Keratinocyte (primary cell): ENCODE data around the gene KTI12. TPM values are rescaled to one million over a fixed set of nuclear protein-coding genes. Genes with fewer than 3 reads are reported as not detected.

Experiments
- DNase-seq: peaks from one replicate; pipeline ENCODE4 v3.0.0-alpha.2; 2011; ENCODE audit warnings: low read depth, missing footprints, low spot score
- FAIRE-seq: peaks from 2 replicates; lab custom pipeline; 2011; peaks lifted over from hg19 to GRCh38; lab: Jason Lieb, UNC
- H2AFZ ChIP-seq: 2 replicates; pipeline ENCODE4 v1.6.0; 2012; ENCODE audit warnings: low read length, control low read depth, inconsistent platforms; ENCODE audit not compliant: control insufficient read depth
- H3K27ac ChIP-seq: 2 replicates; pipeline ENCODE4 v1.5.1; 2011; ENCODE audit warnings: low read length; ENCODE audit not compliant: control insufficient read depth, insufficient read depth
- H3K27me3 ChIP-seq: 3 replicates; pipeline ENCODE4 v1.6.0; 2011; ENCODE audit warnings: low read length; ENCODE audit not compliant: control insufficient read depth, insufficient read depth; ENCODE audit errors: extremely low read depth
- H3K36me3 ChIP-seq, 2 experiments: 2 replicates in 1 of 2; 3 replicates in 1 of 2; pipeline ENCODE4 v1.5.1; 2011; ENCODE audit warnings: low read length in 2 of 2, mild to moderate bottlenecking in 1 of 2; ENCODE audit not compliant: control insufficient read depth in 2 of 2, insufficient read depth in 2 of 2; ENCODE audit errors: extremely low read depth in 1 of 2
- H3K4me1 ChIP-seq: 3 replicates; pipeline ENCODE4 v1.5.1; 2011; ENCODE audit warnings: low read length; ENCODE audit not compliant: control insufficient read depth, insufficient read depth; ENCODE audit errors: extremely low read depth
- H3K4me2 ChIP-seq: 3 replicates; pipeline ENCODE4 v1.6.0; 2011; ENCODE audit warnings: low read depth, low read length; ENCODE audit not compliant: control insufficient read depth, insufficient read depth; ENCODE audit errors: extremely low read depth
- H3K4me3 ChIP-seq, 3 experiments: fragments of 200-600 bp in 1 of 3; sonication (generic) in 1 of 3; 2 replicates in 2 of 3; 3 replicates in 1 of 3; pipeline ENCODE4 v1.5.1; 2011 to 2016; ENCODE audit warnings: low read length in 3 of 3, mild to moderate bottlenecking in 3 of 3, control low read depth in 2 of 3, inconsistent platforms in 1 of 3, low read depth in 1 of 3, mixed read lengths in 1 of 3, mixed run types in 1 of 3, moderate library complexity in 1 of 3; ENCODE audit not compliant: control insufficient read depth in 2 of 3, insufficient read depth in 2 of 3; ENCODE audit errors: extremely low read depth in 1 of 3
- H3K79me2 ChIP-seq: 2 replicates; pipeline ENCODE4 v1.6.0; 2012; ENCODE audit warnings: low read length; ENCODE audit not compliant: control insufficient read depth, insufficient read depth
- H3K9ac ChIP-seq: 3 replicates; pipeline ENCODE4 v1.6.0; 2011; ENCODE audit warnings: low read length; ENCODE audit not compliant: control insufficient read depth, insufficient read depth; ENCODE audit errors: extremely low read depth
- H3K9me1 ChIP-seq: 3 replicates; pipeline ENCODE4 v1.6.0; 2011; ENCODE audit warnings: low read length; ENCODE audit not compliant: control insufficient read depth, insufficient read depth; ENCODE audit errors: extremely low read depth
- H3K9me3 ChIP-seq: 2 replicates; pipeline ENCODE4 v1.5.1; 2012; ENCODE audit warnings: low read depth, low read length; ENCODE audit not compliant: control insufficient read depth
- H4K20me1 ChIP-seq: 3 replicates; pipeline ENCODE4 v1.6.0; 2011; ENCODE audit warnings: low read length; ENCODE audit not compliant: control insufficient read depth, insufficient read depth; ENCODE audit errors: extremely low read depth
- EZH2 ChIP-seq: IDR thresholded peaks from one replicate; pipeline ENCODE4 v1.6.1; 2012; ENCODE audit warnings: inconsistent platforms, mild to moderate bottlenecking, low read length, moderate library complexity
- dilution Hi-C: fragments of 300-500 bp; cut with MboI; formaldehyde crosslinking; loops from one replicate; pipeline ENCODE4 v1.7.0; 2020; ENCODE audit warnings: low sequenced_read_pairs; ENCODE audit not compliant: extremely low pct_ligation_motif_present
- polyA plus RNA-seq, 5 experiments: library from polyadenylated mRNA; depleted of rRNA in 3 of 5; stranded (reverse) in 3 of 5; stranded (forward) in 1 of 5; unstranded in 1 of 5; fragments of >200 nt; gene quantifications; 1 replicate in 1 of 5; 2 replicates in 3 of 5; 3 replicates in 1 of 5; pipeline versions ENCODE4 v1.2.1 to v1.2.3, GENCODE V29; 2011 to 2012; ENCODE audit warnings: missing spikeins in 2 of 5, low read depth in 1 of 5, low replicate concordance in 1 of 5
- TF ChIP-seq, protein P1 (sequence below), 3 experiments: IDR thresholded peaks in 1 of 3; conservative IDR thresholded peaks in 1 of 3; optimal IDR thresholded peaks in 1 of 3; 2 replicates in 2 of 3; 3 replicates in 1 of 3; pipeline versions ENCODE3 to v1.5.1; 2011; ENCODE audit warnings: low read length in 3 of 3, mild to moderate bottlenecking in 3 of 3, moderate library complexity in 2 of 3, control low read depth in 1 of 3, inconsistent platforms in 1 of 3; ENCODE audit not compliant: insufficient read depth in 2 of 3; ENCODE audit errors: extremely low read depth in 1 of 3

The KTI12 gene
- polyA plus RNA-seq, 1 donor (not counting 4 experiments of a cell fraction or from before 2014, with no cell fraction given) = 8.1 TPM

- H3K4me2 ChIP-seq = peak overlapping the region; percentile 84
- peak overlapping the region; percentile 90 for H3K9ac ChIP-seq
- TF ChIP-seq, protein P1, sequence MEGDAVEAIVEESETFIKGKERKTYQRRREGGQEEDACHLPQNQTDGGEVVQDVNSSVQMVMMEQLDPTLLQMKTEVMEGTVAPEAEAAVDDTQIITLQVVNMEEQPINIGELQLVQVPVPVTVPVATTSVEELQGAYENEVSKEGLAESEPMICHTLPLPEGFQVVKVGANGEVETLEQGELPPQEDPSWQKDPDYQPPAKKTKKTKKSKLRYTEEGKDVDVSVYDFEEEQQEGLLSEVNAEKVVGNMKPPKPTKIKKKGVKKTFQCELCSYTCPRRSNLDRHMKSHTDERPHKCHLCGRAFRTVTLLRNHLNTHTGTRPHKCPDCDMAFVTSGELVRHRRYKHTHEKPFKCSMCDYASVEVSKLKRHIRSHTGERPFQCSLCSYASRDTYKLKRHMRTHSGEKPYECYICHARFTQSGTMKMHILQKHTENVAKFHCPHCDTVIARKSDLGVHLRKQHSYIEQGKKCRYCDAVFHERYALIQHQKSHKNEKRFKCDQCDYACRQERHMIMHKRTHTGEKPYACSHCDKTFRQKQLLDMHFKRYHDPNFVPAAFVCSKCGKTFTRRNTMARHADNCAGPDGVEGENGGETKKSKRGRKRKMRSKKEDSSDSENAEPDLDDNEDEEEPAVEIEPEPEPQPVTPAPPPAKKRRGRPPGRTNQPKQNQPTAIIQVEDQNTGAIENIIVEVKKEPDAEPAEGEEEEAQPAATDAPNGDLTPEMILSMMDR (optimal IDR thresholded peaks at IDR 0.05 in 1 of 3, IDR thresholded peaks at IDR 0.05 in 1 of 3, conservative IDR thresholded peaks at IDR 0.05 in 1 of 3; ENCODE audit: extremely low read depth in 1 of 3, insufficient read depth in 2 of 3, low read length in 3 of 3) = no peak
- TF ChIP-seq EZH2 = no peak
- peaks cover 0 to 2% of the 10 kb centered on the region in 2 experiments for H3K36me3 ChIP-seq
- peaks cover 21% of the 10 kb centered on the region for H3K4me1 ChIP-seq
- H3K4me3 ChIP-seq = peak overlapping the region in 2 of 3 experiments; percentile 80 to 94
- FAIRE-seq (no peak), DNase-seq (no peak)
- no peaks in the 10 kb centered on the region for H3K9me3 ChIP-seq
- dilution Hi-C loops = no loop called here
- H3K79me2 ChIP-seq = peaks cover 32% of the 10 kb centered on the region
- no peaks in the 10 kb centered on the region for H3K27me3 ChIP-seq
- H2AFZ ChIP-seq = peak overlapping the region; percentile 91
- H3K9me1 ChIP-seq = no peaks in the 10 kb centered on the region
- peak overlapping the region; percentile 78 for H3K27ac ChIP-seq
- peaks cover 9% of the 10 kb centered on the region for H4K20me1 ChIP-seq
These were observed 407 bp upstream of the KTI12 start for GRCh38 chr1:52034050-52034384.

DNA sequence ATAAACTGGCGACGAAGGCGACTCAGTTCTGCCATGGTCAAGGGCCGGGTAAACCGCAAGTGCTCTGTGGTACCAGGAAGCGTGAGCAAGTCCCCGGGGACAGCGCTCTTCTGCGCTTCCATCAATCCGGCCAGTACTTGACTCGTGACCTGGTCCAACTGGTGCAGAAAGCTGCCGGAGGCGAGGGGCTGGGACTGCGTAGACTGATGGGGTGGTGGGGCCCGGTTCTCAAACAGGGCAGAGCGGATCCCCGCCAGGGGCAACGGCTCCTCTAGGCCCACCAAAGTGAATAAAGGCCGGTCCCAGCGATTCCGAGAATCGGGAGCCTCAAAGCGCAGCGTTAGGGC lies 852 bp downstream of the KTI12 start:
- Histone ChIP-seq H3K36me3 (peaks cover 0 to 2% of the 10 kb centered on the region in 2 experiments), H3K9me3 (no peaks in the 10 kb centered on the region), H2AFZ (peak overlapping the region; percentile 91), H3K9me1 (no peaks in the 10 kb centered on the region), H3K79me2 (peaks cover 32% of the 10 kb centered on the region), H3K9ac (peak overlapping the region; percentile 90), H3K4me2 (peak overlapping the region; percentile 84), H3K4me3 (peak overlapping the region; percentile 80 to 94 (median 88)), H3K27ac (peak overlapping the region; percentile 78), H3K4me1 (peaks cover 21% of the 10 kb centered on the region), H4K20me1 (peaks cover 9% of the 10 kb centered on the region), H3K27me3 (no peaks in the 10 kb centered on the region)
- DNase-seq (no peak), FAIRE-seq (no peak)
- dilution Hi-C loops = no loop called here
- no peak for TF ChIP-seq EZH2
- TF ChIP-seq, protein P1 (optimal IDR thresholded peaks at IDR 0.05 in 1 of 3, IDR thresholded peaks at IDR 0.05 in 1 of 3, conservative IDR thresholded peaks at IDR 0.05 in 1 of 3; ENCODE audit: extremely low read depth in 1 of 3, insufficient read depth in 2 of 3, low read length in 3 of 3) = no peak
